ENCODE results near the gene PHF19.

The PHF19 gene

GRCh38 chr9:120874226-120875194, 2.5 kb downstream of the PHF19 start:
- no peak for DNase-seq (ENCODE audit: low read depth in 4 of 4, low spot score in 1 of 4)

GRCh38 chr9:120873512-120873911, 3.5 kb downstream of the PHF19 start:
- no peak for DNase-seq (ENCODE audit: low read depth in 4 of 4, low spot score in 1 of 4)

DNA sequence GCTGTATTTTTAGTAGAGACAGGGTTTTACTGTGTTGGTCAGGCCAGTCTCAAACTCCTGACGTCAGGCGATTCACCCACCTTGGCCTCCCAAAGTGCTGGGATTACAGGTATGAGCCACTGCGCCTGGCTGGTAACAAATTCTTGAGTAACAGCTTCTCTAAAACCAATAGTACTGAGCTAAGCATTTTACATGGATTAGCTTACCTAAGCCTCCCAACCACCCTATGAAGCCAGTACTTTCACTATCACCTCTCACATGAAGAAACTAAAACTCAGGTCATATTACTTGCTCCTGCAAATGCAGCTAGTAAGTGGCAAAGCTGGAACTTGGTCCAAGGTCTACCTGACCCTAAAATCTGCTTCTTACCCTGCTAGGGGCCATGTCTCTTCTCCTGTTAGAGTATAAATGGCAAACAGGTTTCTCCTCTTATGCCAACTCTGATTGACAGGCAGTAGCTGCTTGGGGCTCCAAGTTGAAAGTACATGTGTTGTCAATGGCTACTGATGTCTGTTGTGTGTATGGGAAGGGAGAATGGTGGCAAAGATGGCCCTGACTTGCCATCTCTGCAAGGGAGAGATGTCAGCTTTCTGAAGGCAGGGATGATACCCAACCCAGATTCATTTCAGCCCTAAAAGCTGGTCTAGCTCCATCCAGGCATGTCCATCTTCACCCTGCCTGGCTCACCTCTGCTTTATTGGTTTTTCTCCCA, 4.0 kb downstream of the PHF19 start:
- no peak for DNase-seq (ENCODE audit: low read depth in 4 of 4, low spot score in 1 of 4)

DNA sequence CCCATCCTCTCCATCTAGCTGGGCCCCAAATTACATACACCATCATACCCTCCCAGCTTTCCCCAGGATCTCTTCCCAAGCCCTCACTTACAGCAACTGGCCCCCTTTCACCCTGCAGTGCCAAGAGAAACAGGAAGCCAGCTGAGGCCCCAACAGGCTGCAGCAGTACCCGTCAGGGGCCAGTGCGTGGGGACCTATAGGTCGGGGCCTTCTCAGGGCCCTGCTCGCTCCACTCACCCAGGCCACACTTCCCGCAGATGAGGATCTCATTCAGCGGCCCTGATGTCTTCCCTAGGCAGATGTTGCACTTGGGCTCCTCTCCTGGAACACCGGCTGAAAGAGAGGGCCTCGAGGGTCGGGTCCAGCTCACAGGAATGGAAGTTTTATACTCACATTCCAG, 6.8 kb downstream of the PHF19 start:
- no peak for DNase-seq (ENCODE audit: low read depth in 4 of 4, low spot score in 1 of 4)

DNA sequence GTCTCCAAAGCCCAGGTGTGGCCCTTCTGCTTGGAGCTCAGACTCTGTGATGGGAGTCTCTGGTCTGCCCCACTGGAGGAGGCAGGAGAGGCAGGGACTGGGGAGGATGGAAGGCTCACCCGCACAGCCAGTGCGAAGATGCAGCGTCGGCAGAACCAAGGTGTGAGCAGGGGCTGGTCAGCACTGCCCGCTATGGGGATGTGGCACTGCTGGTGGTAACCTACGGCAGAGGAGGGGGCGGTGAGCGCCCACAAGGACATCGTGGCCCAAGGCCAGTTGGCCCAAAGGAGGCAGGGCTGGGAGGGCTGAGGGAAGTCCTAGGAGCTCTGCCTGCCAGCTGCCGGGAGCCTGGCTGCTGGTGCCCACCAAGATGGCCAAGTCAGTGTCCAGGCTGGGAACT, 7.3 kb downstream of the PHF19 start:
- no peak for DNase-seq (ENCODE audit: low read depth in 4 of 4, low spot score in 1 of 4)

DNA sequence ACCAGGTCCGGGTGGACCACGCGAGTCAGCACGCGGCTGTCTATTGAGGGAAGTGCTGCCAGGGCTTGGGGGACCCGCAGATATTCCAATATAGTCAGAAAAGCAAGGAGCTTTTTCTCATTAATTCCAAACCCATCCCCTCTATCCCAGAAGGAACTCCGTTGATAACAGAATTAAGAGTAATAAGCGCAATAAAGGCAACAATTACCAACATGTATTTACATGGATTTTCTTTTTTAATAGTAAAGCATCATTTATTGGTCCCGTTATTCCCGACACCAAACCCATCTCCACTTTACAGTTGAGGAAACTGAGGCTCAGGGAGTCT, 7.7 kb downstream of the PHF19 start:
- no peak for DNase-seq (ENCODE audit: low read depth in 4 of 4, low spot score in 1 of 4)

DNA sequence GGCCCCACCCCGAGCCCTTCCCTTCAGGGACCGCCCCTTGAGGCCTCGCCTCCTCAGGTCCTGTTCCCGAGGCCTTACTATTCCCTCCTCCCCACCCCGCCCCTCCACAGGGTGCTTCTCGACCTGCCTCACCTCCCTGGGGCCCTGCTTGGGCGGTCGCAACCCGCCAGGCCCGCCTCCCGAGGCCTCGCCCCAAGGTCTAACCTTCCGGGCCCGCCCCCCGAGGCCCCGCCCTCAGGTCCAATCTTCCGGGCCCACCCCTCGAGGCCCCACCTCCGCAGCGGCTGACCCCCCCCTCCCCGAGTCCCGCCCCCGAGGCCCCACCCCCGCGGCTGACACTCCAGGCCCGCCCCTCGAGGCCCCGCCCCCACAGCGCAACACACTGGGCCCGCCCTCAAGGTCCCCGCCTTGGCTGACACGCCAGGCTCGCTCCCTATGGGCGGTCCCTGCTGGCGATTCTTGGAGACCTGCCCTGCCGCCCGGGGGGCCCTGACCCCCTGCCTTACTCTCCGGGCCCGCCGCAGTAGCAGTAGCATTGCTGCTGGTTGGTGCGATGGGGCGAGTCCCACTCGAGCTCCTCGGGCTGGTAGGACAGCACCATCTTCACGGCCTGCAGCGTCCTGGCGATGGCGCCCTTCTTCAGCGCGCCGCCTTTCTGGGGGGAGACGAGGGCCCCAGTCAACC, 8.2 kb downstream of the PHF19 start:
- DNase-seq (ENCODE audit: low read depth in 4 of 4, low spot score in 1 of 4) = peak; percentile 95 to 98 (median 96)

- no peak for DNase-seq (ENCODE audit: low read depth in 4 of 4, low spot score in 1 of 4)
Observed at GRCh38 chr9:120868339-120868675, 8.7 kb downstream of the PHF19 start.

- no peak for DNase-seq (ENCODE audit: low read depth in 4 of 4, low spot score in 1 of 4)
Observed at GRCh38 chr9:120867676-120868338, 9.2 kb downstream of the PHF19 start.

DNA sequence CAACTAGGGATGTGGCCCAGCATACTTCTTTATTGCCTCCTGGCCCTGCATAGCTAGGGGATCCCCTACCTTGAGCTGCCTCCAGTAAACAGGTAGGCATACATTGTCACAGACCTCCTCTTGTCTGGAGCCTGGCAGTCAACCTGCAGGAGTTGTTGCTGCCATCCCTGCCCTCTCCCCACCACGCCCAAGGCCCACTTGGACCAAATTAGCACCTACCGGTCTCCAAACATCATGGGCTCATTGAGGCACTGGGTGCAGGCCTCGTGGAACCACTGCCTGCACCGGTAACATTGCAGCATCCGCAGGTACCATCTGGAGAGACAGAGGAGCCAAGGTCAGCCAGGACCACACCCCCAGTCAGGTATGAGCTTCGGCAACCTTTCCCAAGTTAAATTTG, 10.3 kb downstream of the PHF19 start:
- DNase-seq (ENCODE audit: low read depth in 4 of 4, low spot score in 1 of 4) = no peak

GRCh38 chr9:120865809-120866208, 11.2 kb downstream of the PHF19 start:
- DNase-seq (ENCODE audit: low read depth in 4 of 4, low spot score in 1 of 4) = no peak

GRCh38 chr9:120865176-120865575, 11.8 kb downstream of the PHF19 start:
- DNase-seq (ENCODE audit: low read depth in 4 of 4, low spot score in 1 of 4) = no peak

DNA sequence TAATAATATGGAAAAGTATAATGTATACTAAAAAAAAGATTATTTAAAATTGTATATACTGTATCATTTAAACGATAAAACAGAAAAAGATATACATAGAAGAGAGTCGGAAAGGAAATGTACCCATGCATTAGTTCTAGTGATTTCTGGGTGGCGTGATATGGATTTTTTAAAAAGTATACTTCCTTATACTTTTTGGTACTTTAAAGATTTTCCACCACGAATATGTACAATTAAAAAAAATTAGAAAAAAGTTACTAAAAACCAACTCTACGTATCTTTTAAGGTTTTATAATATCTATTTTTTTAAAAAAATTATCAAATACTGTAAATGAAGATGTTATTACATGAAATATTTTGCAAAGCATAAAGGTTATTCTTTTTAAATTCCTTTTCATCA, 12.3 kb downstream of the PHF19 start:
- no peak for DNase-seq (ENCODE audit: low read depth in 4 of 4, low spot score in 1 of 4)

GRCh38 chr9:120863833-120864232, 13.2 kb downstream of the PHF19 start:
- no peak for DNase-seq (ENCODE audit: low read depth in 4 of 4, low spot score in 1 of 4)

- no peak for DNase-seq (ENCODE audit: low read depth in 4 of 4, low spot score in 1 of 4)
Observed at GRCh38 chr9:120862452-120862851, 14.5 kb downstream of the PHF19 start.

- no peak for DNase-seq (ENCODE audit: low read depth in 4 of 4, low spot score in 1 of 4)
Observed at GRCh38 chr9:120861935-120862334, 15.1 kb downstream of the PHF19 start.

GRCh38 chr9:120860083-120860482, 16.9 kb downstream of the PHF19 start:
- DNase-seq (ENCODE audit: low read depth in 4 of 4, low spot score in 1 of 4) = no peak

DNA sequence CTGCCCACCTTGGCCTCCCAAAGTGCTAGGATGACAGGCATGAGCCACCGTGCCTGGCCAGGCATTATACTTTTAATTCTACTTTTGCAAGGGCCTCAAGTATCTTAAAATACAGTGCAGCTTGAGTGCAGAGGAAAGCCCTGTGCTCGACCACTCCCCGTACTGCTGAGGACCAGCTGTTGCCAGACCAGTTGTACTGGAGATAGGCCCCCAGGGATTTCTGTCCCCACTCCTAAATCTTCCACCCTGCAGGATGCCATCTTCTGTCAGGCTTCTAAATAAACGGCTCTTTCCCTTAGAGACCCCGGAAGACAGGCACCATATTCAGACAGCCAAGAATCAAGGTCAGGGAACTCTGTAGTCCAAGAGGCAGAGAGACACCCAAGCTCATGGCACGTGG, 17.6 kb downstream of the PHF19 start:
- no peak for DNase-seq (ENCODE audit: low read depth in 4 of 4, low spot score in 1 of 4)

DNA sequence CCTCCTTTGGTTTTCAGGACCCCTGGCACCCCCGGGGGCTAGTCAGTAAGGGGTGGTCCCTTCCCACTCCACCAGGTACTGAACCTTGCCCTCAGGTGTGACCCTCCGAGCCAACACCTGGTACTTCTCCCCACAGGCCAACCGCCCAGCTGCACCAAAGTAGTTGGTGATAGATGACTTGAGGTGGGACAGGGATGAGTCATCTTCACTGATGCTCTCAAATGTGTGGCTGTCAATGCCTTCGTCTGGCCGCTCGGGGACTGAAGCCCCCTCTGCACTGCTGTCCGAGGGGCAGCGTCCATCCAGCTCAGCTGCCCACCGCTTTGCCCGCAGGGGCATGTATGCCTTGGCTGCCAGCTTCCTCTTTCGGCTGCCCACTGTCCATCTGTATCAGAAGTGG, 19.1 kb downstream of the PHF19 start:
- DNase-seq (ENCODE audit: low read depth in 4 of 4, low spot score in 1 of 4) = no peak

DNA sequence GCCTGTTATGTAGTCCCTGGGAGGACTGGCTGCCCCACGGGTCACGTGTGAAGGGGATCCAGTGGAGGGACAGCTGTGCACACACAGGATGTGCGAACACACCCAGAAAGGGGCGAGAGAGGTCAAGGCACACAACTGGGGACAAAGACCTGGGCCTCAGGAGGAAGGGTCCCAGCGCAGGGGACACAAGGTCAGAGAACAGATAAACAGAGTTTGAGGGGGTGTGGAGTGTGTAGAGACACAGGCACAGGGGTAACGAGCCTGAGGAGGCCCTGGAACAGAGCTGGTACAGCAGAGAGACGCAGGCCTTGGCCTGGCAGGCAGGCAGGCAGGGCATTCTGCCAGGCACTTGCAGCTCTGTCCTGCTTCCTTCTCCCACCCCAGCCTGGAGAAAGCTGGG, 19.5 kb downstream of the PHF19 start:
- DNase-seq (ENCODE audit: low read depth in 4 of 4, low spot score in 1 of 4) = no peak

DNA sequence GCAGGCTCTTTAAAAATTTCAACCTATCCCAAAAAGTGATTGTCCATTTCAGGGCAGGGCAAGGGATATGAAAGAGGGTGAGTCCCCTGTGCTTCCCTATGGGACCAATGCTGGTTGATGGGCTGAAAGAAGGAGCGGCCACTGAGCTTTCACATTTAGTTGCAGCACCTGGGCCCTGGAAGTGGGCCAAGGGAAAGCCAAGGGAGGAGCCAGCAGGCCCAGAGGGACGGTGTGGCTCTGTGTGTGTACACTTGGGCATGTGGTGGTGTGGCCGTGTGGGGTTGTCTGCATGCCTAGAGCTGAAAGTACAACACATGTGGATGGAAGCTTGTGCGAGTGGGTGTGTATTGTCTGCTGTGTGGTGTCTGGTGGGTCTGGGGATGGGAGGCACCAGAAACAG, 20.3 kb downstream of the PHF19 start:
- DNase-seq (ENCODE audit: low read depth in 4 of 4, low spot score in 1 of 4) = no peak

Data from stimulated activated CD4-positive, alpha-beta T cell treated with anti-CD3 and anti-CD28 coated beads, Interleukin-1b, Interleukin-23, amount 100 ng/mL, for 24 hours (primary cell).